HG03139 (cell line): ENCODE measurements around the gene VPS39.

Experiments
- ATAC-seq: cut with Tn5 transposase; IDR thresholded peaks from one replicate; pipeline ENCODE4 v1.9.1; 2021; ENCODE audit not compliant: unreplicated experiment

Gene VPS39

DNA sequence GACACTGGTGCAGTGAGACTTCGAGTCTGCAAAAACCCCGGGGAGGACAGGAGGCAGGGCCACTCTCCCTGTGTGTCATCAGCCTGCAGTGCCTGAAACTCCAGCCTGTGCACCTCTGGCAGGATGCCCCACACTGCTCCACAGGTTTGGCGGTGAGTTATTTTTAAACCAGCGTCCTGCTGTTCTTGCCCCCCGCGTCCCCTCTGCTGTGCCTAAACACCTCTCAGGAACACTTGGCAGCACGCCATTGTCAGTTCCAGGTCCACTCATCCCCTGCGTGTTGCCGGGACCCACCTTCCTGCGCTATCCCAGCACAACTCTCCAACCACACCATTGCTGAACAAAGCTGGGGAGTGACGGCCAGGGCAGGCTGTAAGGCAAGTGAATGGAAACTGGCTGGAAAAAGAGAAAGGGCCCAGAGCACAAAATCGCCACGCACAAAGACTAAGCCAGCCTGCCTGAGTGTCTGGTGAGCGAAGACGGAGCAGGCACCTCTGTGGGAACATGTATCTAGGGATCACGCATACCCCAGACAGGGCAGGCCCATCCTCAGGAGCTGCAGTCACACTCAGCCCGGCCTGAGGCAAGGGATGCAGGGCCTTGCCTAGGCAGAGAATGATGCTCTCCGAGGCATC lies 48.6 kb downstream of the VPS39 start:
- ATAC-seq: no peak

DNA sequence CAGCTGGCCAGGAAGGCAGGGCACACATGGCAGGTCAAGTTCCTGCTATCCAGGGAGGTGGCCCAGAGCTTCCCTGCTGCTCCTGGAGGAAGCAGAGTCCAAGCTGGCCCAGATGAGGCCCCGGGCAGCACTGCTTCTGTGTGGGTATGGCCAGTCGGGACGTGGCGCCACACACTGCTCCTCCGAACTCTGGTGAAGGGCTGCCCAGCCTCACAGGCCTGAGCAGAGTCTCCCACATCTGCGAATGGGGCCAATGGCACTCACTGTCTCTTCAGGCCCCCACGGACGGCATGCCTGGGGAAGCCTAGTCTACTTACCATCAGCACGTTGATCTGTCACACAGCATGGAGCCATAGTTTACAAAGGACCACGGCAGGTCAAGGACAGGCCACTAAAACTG lies 49.2 kb downstream of the VPS39 start:
- ATAC-seq: no peak

DNA sequence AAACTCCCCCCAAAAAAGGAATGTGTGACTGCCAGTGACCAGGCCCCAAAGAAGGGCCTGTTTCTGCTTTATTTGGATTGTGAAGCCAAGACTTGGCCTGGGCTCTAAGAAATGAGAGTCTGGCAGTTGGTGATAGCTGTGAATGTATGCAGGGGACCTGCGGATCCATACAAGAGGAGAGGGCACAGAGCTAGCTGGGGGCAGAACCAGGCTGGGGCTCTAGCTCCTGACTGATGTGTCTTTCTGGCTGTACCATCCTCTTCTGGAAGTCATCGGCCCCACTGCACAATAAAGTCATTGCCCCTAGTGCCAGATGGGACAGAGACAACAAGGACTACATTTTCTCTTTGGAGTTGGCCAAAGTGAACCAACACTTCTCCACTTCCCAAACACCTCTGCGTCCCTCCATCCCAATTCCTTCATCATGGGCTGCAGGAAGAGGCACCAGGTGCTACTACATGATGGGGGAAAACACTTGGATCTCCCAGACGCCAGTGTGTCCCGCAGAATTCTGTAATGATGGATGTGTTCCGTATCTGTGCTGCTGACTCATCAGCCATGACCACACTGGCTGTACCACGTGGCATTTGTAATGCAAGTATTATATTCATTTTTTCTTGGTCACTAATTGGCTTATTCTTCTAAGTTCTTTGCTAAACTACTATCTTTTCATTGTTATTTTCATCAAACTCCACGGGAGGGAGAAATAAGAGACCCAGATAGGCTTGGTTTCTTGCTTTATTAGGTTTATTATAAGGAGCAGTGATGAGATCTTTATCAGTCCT lies 49.9 kb downstream of the VPS39 start:
- no peak for ATAC-seq

DNA sequence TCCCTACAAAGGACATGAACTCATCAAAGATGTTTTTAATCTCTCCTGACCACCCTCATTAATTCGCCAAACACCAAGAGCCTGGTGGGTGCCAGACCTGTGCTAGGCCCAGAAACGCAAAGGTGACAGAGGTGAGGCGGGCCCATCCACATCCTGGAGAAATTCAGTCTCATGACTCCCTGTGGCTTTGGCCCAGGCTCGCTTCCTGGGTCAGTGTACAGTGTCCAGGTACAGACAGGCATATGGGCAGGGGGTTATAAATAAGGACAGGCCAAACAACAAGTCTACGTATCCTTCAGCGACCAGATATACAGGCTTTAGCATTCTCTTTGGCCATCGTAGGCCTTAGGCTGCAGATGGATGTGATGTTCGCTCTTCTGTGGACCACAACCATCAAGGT lies 50.7 kb downstream of the VPS39 start:
- ATAC-seq: no peak

DNA sequence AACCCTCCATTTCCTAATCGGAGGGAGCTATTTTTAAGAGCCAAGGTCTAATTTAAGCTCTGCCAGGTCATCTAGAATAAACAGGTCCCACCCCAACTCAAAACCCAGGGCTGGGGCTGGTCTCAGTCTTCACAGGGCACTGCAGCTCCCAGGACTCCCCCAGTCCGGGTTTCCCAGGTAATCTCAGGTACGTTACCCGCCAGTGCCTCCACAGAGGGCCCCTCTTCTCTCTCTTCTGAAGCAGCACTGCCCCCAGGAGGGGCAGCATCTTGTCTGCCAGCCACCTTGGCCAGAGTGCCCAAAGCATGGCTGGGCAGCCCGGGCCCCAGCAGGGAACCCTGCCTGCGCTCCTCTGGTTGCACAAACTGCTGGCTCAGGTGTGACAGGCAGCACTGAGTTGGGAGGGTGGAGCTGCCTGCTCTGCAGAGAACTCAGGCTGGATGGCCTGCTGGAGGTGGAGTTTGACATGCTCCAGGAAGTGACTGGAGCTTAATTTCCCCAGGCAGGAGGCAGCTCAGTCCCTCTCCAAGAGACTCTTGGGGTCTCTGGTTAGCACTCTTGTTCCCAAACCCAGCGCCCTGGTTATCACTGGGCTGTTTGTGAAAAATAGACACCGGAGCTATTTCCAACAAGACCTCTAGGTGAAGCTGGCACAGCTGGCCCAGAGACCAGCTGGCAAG lies 51.7 kb downstream of the VPS39 start, which contains the start of gene PLA2G4F:
Gene PLA2G4F (minus strand): TSS at position 394 of the 680 bp plus-strand sequence. CDS start 87 bp downstream, at position 307.
- ATAC-seq: no peak

DNA sequence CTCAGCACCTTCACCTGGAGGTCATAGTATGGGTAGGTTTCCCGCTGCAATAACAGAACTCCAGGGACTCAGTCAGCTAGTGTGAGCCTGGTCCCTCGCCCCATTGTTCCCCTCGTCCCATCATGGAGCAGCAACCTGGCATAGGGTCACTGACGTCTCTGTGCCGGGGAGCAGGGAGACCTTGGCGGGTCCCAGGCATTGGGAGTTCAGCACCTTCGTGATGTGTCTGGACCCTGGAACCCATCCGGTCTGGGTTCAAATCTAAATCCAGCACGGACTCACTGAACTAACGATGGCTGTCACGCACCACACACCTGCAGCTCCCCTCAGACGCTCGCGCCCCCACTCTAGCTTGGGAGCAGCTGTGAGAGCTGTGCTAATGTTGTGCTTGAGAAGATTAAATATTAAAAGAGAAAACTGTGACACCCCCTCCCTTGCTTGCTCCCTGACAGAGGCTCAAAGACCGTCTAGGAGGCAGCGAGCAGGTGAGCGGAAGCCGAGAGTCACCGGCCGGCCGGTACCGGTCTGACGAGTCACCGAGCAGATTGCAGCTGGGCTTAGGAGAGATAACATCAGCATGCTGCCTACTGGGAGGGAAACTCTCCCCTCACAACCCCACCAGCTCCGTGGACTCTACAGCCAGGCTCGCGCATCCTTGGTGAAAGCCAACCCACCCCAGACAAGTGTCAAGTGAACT lies 52.4 kb downstream of the VPS39 start:
- no peak for ATAC-seq

DNA sequence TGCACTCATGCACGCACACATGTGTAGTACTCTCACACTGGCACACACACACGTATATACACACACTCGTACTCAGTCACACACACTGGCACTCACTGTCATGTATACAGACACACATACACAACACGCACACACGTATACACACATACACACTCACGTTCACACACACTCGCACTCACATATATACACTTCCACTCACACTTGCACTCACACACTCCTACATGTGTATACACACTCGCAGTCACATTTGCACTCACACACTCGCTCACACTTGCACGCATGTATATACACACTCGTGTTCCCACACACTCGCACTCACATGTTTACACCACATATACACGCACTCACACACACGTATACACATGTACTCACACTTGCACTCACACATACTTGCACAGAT lies 53.1 kb downstream of the VPS39 start:
- no peak for ATAC-seq

DNA sequence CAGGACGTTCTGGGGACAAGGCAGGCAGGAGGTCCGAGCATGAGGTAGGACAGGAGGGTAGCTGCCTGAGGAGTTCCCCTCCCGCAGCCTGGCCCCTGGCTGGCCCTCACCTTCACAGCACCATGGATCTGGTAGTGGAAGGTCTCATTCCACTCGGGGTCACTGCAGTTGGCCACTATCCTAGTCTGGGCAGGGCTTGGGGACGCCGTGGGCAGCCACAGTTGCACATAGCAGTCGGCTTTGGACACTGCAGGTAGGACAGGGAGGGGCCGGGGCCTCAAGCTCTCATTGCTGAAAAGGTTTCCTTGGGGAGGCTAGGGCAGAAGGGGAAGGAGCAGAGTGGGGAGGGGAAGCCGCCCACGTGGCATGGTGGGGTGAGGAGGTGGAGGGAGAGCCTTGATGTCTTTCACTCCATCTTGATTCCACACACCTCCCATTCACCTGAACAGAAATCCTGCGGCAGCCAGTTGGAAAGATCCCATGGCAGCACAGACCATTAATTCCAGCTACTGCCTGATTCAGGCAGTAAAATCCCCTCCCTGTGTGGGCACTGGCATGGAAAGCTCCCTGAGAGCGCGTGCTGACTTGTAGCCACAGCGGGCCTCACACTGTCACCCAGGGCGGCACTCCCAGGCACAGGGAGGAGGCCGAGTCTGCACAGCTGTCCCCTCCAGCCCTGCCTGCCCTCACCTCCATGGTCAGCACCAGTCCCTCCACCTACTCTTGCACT lies 53.7 kb downstream of the VPS39 start:
- no peak for ATAC-seq

DNA sequence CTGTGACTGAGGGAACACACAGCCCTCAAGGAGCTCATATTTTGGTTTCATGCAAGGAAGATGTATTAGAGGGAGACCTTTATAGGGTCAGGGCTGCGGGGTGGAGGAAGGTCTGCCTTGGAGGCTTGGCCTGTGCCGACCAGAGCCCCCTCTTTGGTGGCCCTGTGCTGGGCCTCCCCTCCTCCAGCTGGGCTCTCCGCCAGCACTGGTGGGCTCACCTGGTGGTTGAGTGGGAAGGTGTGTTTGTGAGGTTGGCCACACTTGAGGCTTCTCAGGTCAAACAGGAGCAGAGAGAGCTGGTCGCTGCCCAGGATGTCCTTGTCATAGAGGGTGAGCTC lies 54.3 kb downstream of the VPS39 start:
- ATAC-seq: no peak

DNA sequence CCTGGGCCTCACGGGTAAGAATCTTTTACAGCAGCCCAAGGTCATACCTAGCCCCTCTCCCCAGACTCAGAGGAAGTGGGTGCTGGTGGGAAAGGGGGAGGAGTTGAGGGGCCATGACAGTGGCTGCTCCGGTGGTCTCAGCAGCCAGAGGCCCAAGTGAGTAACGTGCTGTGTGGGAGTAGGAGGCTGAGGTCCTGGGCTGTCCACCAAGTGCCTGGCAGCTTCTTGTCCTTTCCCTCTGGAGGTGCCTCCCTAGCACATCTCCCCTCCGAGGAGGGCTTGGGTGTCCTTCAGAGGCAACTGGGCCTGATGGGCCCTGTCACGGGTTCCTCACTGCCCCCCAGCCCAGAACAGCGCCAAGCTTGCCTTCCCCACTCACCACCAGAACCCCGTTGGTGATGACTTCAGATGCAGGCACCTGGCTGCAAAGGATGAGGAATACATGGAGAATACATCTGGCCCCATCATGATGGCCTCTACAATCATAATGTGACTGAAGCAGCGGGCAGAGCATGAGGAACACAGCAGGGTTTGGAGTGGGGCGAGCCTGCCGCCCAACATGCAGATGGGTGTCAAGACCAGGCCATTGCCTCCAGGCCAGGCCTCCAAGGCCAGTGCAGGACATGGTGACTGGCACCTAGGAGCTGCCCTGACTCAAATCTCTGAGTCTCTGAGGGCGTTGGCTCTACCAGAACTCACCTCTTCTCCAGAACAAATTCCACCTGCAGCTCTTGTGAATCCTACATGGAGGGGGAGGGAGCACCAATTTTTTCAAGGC lies 55.0 kb downstream of the VPS39 start:
- ATAC-seq: no peak

DNA sequence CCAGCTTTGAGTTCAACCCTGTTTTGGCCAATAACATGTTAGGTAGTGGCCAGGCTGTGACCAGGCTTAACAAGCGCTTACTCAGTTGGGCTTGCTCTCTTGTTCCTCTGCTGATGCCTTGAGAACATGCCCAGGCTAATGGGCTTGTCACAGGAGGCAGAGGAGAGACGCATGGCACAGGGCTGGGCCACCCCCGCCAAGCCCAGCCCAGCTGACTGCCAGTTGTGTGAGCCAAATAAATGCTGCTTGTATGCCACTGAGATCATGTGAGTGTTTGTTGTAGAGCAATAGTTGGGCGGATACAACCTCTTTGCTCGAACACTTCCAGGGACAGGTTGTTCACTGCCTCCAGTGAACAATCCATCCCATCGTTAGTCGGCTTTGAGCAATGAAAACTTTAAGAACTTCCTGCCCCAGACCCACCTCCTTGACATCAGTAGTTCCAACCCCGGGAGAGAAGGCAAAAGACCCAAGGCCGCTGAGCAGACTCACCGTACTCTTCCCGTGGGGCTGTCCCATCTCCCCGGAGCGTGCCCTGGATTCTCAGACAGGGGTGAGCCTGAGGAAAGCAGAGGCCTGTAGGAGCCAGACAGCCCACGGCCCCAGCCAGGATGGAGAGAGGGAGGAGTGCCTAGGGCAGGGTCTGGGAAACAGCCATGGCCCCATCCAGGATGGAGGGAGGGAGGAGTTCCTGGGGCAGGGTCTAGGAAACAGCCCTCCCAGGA lies 55.7 kb downstream of the VPS39 start:
- no peak for ATAC-seq

DNA sequence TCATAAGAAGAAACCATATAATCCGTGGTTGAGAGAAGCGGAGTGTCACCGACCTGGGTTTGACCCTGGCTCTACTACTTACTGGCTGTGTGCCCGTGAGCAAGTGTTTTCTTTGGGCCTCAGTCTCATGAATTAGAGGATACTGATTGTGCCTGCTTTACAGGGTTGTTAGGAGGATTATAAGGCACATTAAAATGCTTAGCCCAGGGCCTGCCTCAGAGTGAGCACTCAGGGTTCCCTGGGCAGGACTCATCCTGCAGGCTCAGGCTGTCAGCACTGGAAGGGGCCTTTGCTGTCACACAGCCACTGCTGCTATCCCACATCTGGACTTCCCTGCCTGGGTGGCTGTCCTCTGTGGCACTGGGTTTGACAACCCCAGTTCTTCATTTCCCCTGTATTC lies 56.4 kb downstream of the VPS39 start:
- ATAC-seq: no peak

DNA sequence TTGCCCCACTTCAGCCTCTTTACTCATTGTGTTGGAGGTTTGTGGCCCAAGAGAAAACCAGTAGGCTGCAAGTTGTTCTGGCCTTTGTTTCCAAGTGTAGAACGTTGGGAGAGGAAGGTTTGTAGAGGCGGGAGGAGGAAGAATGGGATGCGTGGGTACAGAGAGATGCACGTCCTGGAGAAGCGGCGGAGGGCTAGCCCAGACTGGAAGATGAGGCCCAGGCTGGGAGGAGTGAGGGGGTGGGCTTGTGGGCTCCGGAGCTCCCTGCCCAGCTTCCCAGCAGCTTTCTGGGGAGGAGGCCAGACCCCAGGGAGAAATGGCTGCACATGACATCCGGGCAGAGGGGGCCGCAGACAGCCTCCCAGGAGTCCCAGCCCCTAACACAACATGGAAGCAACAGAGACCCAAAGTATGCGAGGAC lies 57.0 kb downstream of the VPS39 start:
- ATAC-seq: no peak

DNA sequence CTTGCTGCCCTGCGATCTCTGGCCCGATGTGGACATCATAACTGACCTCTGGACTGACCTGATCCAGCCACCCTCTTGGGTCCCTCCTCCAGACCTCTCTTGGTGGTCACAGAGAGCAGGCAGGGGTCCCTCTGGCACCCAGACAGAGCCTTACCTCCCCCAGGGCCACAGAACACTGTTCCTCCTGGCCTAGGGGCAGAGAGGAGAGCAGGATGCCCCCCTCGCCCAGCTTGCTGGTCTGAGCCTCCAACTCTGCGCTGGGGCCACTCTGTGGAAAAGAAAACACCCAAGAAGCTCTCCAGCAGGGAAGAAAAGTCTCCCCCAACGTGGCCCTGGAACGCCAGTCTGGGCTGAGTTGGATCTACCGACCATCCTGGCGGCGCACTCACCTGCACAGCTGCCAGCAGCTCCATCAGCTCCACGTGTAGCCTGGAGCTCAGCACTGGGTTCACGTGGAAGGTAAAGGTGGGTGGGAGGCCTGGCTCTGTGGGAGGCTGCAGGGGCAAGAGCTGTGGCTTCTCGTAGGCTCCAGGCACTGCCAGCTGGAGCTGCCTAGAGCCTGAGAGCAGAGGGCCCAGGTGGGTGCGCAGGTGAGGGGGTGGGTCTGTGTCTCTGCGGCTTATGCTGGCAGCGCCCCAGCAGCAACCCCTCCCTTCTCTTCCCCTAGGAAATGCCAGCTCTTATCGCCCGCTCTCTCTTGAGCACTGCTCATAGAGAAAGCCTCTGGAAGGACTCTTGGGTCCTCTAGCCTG lies 57.7 kb downstream of the VPS39 start:
- ATAC-seq: no peak

DNA sequence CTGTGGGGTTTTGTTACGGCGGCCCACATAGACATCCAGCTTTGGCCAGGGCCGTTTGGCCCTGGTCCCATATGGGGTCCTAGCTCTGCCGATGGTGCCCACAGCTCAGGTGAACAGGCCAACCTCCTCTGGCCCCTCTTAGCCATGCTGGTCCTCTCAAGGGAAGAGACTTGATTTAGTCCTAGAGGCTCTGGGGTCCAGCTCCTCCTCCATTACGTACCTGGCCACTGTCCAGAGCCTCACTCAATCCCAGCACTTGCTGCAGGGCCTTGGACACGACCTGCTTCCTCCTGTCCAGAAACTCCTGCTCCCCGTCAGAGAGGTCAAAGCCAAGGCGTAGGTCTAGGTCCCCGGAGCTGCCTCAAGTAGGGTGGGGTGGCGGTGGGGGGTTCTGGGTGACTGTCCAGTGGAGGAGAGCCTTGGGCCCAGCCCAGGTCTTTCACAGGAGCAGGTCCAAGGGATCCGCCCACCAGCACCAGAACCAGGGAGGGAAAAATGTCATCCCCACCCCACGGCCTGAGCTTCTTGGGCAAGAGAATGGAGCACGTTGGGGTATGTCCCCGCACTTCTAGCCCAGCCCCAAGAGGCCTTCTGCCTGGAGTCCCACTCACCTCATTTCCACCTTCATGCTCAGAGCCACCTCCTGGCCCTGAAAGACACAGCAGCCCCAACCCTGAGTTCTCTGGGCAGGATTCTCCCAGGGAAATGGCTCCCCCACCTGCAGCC lies 58.4 kb downstream of the VPS39 start:
- no peak for ATAC-seq

DNA sequence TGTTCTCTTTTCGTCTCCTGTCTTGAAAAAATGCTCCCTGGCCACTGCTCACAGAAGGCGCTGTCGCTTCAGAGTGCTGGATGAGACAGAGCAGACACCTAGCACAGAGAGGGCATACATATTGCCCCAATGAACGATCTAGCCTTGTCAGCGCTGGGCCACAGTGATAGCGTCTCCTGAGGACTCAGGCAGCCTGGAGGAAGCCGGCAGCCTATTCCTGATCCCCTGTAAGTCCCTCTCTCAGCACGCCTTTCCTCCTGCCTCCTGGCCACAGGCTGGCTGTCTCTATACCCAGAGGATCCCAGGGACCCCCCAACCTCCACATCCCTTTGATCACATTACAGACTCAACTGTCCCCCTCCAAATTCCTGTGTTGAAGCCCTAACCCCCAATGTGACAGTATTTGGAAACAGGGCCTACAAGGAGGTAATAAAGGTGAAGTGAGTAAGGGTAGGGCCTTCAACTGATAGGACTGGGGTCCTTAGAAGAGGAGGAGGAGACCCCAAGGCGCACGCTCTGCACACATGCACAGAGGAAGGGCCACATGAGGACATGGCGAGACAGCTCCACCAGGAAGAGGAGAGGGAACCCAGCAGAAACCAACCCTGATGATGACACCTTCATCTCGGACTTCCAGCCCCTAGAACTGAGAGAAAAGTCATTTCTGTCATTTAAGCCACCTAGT lies 59.2 kb downstream of the VPS39 start:
- ATAC-seq: no peak

DNA sequence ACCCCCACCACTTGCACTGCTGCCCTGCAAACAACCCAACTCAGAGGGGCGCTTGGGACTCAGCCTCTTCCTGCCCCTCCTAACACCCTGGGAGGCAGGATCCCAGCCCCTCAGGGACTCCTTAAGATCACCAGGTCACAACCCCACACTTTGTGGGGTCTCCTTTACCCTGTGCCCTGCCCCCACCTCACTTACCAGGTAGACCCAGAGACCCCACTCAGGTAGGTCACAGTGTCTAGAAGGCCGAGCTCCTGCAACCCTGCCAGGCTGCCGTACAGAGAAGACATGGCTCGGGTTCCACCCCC lies 60.7 kb downstream of the VPS39 start:
- no peak for ATAC-seq
